ENCODE data around the gene TSSK2.

TSSK2 gene

DNA sequence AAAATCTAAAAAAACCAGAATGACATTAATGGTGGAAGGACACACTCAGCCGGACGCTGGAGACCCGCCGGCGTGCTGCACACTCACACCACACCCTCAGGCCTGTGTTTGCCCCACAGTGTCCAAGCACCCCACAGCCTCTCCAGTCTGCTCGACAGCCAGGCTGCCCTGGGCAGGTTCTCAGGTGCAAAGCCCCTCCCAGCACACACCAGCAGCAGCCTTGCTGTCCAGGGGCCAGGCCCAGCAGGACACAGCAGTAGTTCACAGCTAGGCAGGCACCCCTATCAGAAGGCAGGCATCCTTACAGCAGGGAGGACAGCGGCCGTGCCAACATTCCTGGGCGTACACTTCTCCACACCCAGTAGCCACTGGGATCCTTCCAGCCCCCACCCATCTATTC is 49.1 kb downstream of the TSSK2 start:
- no peaks in the 10 kb centered on the region for H3K27me3 ChIP-seq
- H3K9me3 ChIP-seq (replicated peaks in 1 of 11), result no peaks in the 10 kb centered on the region
- no peak overlapping the region for H3K4me3 ChIP-seq
- H3K27ac ChIP-seq, result no peak overlapping the region
- peak overlapping the region in 2 of 11 experiments; percentile 29 to 98; a peak in 1 of 22 replicates for H3K9ac ChIP-seq
- peaks cover 4 to 54% (median 27%) of the 10 kb centered on the region in 11 experiments; a peak in 18 of 22 replicates for H4K20me1 ChIP-seq
- no peak overlapping the region for H3K4me2 ChIP-seq
- no peak for TF ChIP-seq Cebpa-rat (IDR thresholded peaks at IDR 0.05)
- peaks cover 39 to 56% (median 53%) of the 10 kb centered on the region in 10 experiments for H3K4me1 ChIP-seq
- peaks cover 0 to 24% (median 6%) of the 10 kb centered on the region in 11 experiments; a peak in 8 of 22 replicates for H3K36me3 ChIP-seq

DNA sequence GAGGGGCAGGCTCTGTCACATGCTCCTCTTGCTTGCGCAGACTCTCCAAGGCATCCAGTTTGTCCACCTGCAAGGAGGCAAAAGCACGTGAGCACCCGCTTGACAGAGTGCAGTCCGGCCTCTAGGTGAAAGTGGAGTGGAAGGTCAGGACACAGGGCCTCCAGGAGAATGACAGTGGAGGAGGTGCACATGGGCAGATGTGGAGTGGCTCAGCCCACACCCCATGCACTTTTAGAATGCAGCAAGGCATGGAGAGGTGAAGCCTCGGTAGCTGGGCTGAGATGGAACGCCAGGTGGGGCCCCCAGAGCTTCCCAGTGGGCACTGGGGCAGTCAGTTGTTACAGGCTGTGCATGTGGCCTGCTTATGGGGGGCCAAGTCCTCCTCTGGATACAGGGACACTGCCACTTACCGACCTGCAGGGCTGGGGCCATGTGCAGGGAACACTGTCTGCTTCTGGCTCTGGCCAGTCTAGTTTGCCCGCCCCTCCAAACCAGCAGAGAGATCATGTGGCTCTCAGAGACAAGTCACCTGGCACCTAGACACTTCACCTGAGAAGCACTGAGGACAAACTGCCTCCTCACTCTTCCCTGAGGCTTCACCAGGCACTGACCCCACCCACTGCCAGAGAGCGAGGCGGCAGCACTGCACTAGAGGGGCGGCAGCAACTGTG is 49.8 kb downstream of the TSSK2 start:
- no peaks in the 10 kb centered on the region for H3K9me3 ChIP-seq (replicated peaks in 1 of 11)
- peaks cover 0 to 18% (median 0%) of the 10 kb centered on the region in 11 experiments; a peak in 6 of 22 replicates for H3K36me3 ChIP-seq
- no peak overlapping the region for H3K4me3 ChIP-seq
- no peak overlapping the region for H3K27ac ChIP-seq
- H4K20me1 ChIP-seq, result peaks cover 0 to 48% (median 22%) of the 10 kb centered on the region in 11 experiments; a peak in 17 of 22 replicates
- peak overlapping the region in 1 of 11 experiments; percentile 29; a peak in 2 of 22 replicates for H3K9ac ChIP-seq
- H3K4me2 ChIP-seq, result peak overlapping the region in 1 of 11 experiments; percentile 63; a peak in 1 of 22 replicates
- peaks cover 33 to 50% (median 46%) of the 10 kb centered on the region in 10 experiments for H3K4me1 ChIP-seq
- no peaks in the 10 kb centered on the region for H3K27me3 ChIP-seq
- TF ChIP-seq Cebpa-rat (IDR thresholded peaks at IDR 0.05), result no peak

DNA sequence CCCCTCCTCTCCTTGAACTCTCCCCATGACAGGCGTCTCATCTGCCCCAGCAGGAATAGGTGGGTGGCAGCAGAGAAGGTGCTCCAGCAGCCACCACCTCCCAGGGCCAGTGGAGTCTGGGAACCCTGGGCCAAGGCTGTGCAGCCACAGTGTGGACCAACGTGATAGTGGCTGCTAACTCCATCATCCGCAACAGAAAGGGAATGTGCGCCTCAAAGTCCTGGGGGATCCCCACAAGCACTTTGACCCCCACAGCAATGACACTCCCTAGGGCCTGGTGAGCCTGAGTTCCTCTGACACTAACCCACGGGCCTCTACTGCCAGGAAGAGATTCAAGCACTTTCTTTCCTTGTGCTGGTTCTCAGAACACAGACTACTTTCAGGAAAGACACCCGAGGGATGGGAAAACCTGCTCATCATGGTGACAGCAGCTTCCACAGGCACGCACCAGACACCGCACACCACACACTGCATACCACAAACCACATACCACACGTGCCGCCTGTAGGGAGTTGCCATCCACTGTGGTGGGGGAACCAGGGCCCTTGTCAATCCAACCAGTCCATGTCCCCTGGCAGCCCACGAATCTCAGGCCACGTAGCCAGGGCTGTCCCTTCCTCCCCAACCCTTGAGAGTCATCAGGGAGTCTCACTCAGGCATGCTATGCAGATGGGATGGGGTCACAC is 50.8 kb downstream of the TSSK2 start:
- no peak for TF ChIP-seq Cebpa-rat (IDR thresholded peaks at IDR 0.05)
- H3K9ac ChIP-seq, result peak overlapping the region in 4 of 11 experiments; percentile 10 to 37 (median 28); a peak in 3 of 22 replicates

More for the DNA sequence above, 50.8 kb downstream of the TSSK2 start:
- Histone ChIP-seq H4K20me1 (peaks cover 0 to 37% (median 16%) of the 10 kb centered on the region in 11 experiments; a peak in 17 of 22 replicates), H3K36me3 (peaks cover 0 to 7% (median 0%) of the 10 kb centered on the region in 11 experiments; a peak in 2 of 22 replicates), H3K27me3 (no peaks in the 10 kb centered on the region), H3K27ac (no peak overlapping the region), H3K9me3 (replicated peaks in 1 of 11) (no peaks in the 10 kb centered on the region), H3K4me2 (peak overlapping the region; percentile 20 to 72 (median 56); a peak in 20 of 22 replicates), H3K4me3 (no peak overlapping the region), H3K4me1 (peaks cover 22 to 39% (median 36%) of the 10 kb centered on the region in 10 experiments)

All from BLaER1 treated with 17β-estradiol and CSF1 and Interleukin-3, amounts not matched to agents 10 nM and 100 nM (cell line).